NCI-H345 treated with DMSO at 0.1 percent for 48 hours (cell line): ENCODE data around the gene ERBB4.

Source experiments
- DNase-seq: peaks from one replicate; lab custom pipeline; 2025; ENCODE audit not compliant: unreplicated experiment; lab: John Stamatoyannopoulos, UW

ERBB4 gene

DNA sequence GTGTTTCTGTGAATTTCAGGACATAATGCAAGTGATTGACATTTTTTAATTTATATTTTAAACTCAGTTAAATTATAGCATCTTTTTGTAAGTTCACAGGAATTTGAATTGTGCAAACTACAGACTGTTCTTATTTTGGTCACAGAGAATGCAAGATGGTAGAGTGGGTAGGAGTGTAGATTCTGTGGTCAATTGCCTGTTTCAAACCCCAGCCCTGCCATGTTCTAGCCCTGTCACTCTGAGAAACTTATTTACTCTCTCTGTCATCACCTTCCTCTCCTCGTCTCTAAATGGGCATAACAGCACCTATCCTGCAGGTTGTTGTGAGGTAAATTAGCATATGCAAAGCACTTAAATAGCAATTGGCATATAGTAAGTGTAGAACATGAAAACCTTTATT lies 1102.4 kb downstream of the ERBB4 start:
- no peak for DNase-seq

- DNase-seq: no peak
Measured at GRCh38 chr2:211435331-211435730, 1103.3 kb downstream of the ERBB4 start.

- DNase-seq: no peak
Measured at GRCh38 chr2:211434773-211435172, 1103.8 kb downstream of the ERBB4 start.

DNA sequence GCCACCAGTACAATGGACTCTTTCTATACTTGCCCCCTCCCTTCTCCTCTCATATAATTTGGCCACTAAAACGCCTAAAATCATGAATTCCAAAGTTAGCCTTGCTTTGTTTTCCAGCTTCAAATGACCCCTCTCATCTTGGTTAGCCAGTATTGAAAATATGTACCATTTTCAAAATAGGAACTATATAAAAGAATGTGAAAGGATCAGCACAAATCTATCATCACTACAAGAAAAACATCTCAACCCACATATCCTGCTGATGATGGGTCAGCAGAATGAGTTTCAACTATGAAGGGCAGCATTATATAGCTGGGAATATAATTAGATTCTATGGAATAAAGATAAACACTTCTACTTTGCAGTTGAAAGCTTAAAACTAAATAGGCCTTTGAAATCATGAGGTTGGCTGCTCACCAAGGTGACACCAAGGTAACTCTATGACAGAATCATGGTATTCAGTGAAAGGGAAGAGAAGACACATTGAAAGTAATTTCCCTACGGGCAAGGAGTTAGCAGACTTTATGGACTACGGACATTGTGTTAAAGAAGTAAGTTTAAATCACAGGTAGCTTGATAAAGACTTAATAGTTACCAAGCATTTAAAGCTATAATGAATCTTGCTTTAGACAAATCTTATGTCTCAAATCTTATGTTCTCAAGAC lies 1109.2 kb downstream of the ERBB4 start:
- no peak for DNase-seq

- no peak for DNase-seq
Measured at GRCh38 chr2:211426240-211426639, 1112.4 kb downstream of the ERBB4 start.

DNA sequence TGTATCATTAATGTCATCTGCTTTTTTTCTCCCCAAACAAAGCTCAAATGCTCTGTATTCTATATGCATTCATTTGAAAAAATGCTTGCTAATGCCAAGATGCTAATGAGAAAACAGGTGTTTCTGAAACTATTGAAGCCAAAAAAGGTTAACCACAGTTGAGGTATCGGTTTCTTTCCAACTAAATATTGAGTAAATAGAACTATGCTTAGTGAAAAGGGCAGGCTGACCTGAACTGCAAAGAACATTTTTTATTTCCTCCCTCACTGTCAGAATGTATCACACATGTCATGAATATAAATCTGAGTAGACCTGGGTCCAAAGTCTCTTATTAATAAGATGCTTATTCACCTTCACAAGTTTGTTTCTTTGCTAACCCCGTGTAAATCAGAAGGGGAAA lies 1115.6 kb downstream of the ERBB4 start:
- no peak for DNase-seq

DNA sequence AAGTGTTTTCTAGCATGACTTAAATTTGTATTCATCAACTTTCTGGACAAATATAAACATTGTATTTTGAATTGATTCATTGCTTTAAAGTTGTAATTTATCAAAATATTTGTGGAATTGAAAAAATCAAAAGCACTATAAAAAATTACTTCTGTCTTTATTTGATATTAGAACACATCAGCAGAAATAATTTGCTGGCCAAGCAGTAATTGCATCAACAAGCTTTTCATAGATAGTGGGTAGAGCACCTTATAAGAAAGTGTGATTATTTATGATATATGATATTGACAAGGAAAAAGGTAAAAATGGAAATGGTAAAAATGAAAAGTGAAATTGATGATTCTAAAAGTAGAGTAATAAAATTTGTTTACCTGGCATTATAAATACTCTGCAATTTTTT lies 1121.1 kb downstream of the ERBB4 start:
- no peak for DNase-seq

- no peak for DNase-seq
Measured at GRCh38 chr2:211416373-211416772, 1122.2 kb downstream of the ERBB4 start.

GRCh38 chr2:211413746-211414145 lies 1124.9 kb downstream of the ERBB4 start:
- DNase-seq: no peak

GRCh38 chr2:211408483-211408891 lies 1130.1 kb downstream of the ERBB4 start:
- no peak for DNase-seq

GRCh38 chr2:211407076-211407475 lies 1131.5 kb downstream of the ERBB4 start:
- DNase-seq: no peak

DNA sequence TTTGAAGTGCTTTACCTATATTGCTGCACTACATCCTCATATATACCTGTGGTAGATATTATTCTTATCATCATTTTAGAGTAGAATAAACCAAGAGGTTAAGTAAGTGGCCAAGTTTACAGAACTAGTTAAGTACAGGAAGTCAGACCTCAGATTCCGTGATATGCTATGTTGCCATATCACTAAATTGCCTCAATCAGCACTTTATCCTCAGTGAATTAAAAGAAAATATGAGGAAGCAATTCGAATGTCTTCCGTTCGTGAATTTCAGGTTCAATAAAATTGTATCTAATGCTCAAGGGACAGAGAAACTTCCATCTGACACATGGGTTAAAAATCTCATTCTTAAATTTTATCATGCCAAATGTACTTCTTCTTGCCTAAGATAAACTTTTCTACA lies 1133.6 kb downstream of the ERBB4 start:
- no peak for DNase-seq

DNA sequence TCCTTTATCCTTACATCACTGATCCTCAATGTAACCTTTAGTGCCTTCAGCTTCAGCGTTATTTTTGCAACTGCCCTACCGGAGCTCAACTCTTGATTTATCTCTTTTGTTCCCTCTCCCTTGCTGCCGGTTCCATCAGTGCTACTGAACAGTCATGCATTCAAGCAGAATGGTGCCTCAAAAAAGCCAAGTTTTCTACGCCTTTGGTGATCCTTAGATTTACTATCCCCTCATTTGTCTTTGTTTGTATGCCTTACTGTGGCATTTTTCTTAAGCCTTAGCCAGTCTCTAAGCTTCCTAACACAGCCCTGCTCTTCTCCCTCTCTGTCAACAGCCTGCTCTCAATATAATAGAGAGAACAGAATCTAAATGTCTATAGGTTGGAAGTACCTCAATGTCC lies 1134.5 kb downstream of the ERBB4 start:
- no peak for DNase-seq

DNA sequence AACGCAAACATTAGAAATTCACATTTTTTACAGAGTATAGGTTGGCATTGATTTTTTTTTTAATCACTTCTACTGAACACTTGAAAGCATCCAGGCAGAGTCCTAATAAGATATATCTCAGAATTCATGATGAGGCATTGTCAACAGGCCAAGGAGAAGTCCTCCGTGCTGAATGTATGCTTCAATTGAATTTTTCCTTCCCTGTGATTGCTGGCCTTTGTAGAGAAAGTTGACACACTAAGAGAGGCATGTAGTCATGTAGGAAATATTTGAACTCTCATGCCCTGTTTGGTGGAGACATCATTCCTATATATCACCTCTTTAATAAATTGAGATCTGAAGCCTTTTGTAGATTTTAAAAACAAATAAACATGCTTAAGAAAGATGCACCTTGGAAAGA lies 1137.3 kb downstream of the ERBB4 start:
- DNase-seq: no peak

- DNase-seq: no peak
Measured at GRCh38 chr2:211397764-211398163, 1140.8 kb downstream of the ERBB4 start.

GRCh38 chr2:211396815-211397214 lies 1141.8 kb downstream of the ERBB4 start:
- DNase-seq: peak; percentile 84

GRCh38 chr2:211391189-211391567 lies 1147.4 kb downstream of the ERBB4 start:
- DNase-seq: no peak

- no peak for DNase-seq
Measured at GRCh38 chr2:211390536-211391188, 1147.9 kb downstream of the ERBB4 start.

- DNase-seq: no peak
Measured at GRCh38 chr2:211387734-211388133, 1150.9 kb downstream of the ERBB4 start.

DNA sequence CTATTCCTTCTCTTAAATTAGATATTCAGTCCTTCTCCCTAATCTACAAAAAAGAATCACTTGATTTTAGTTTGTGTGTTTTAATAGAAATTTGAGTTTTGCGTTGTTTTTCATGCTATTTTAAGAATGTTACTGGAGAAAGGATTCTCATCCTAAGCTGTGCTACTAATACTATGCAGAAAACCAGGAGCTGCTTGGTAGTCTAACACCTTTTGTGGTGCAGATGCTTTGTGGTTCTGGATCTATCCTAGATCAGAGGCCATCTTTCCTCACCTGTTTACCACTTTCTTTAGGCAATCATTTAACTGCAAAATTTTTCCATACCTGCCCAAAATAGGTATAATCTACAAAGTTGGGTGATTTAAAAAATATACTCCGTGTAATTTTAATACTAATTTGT lies 1158.6 kb downstream of the ERBB4 start:
- DNase-seq: no peak

- no peak for DNase-seq
Measured at GRCh38 chr2:211376410-211376809, 1162.2 kb downstream of the ERBB4 start.

GRCh38 chr2:211373203-211373602 lies 1165.4 kb downstream of the ERBB4 start:
- no peak for DNase-seq

- no peak for DNase-seq
Measured at GRCh38 chr2:211371465-211371864, 1167.1 kb downstream of the ERBB4 start.
